K562 (cell line): ENCODE data around the gene AREL1. TPM values are rescaled to one million over a fixed set of nuclear protein-coding genes. Genes with fewer than 3 reads are reported as not detected.

Source experiments
- ATAC-seq: fragments of 200-7000 bp; cut with Tn5 transposase; 3 replicates; pipeline ENCODE4 v1.9.1; 2020; ENCODE audit warnings: moderate library complexity
- BruUV-seq: library from RNA; stranded (reverse); fragments of 400-500 nt; replicated peaks from 2 replicates; lab custom pipeline; 2021; lab: Mats Ljungman, UMichigan
- CTCF ChIA-PET: fragments of 300-600 bp; formaldehyde crosslinking; extraction: SDS; loops from one replicate; lab custom pipeline; 2021; ENCODE audit warnings: low intra/inter-chr PET ratio; lab: Yijun Ruan, JAX
- POLR2A ChIA-PET: fragments of 300-600, 350-650 bp; sonication (Branson Sonifier 250); formaldehyde crosslinking; extraction: SDS; loops from one replicate; lab custom pipeline; 2021; ENCODE audit warnings: antibody characterized with exemption, inconsistent platforms; lab: Yijun Ruan, JAX
- DNase-seq, 4 experiments: peaks; one replicate each; pipeline versions ENCODE4 v3.0.0 to v3.0.0-alpha.2; 2011 to 2018; ENCODE audit warnings: low spot score in 3 of 4, mixed read lengths in 3 of 4; ENCODE audit errors: extremely low read depth in 1 of 4
- FAIRE-seq: peaks from 2 replicates; lab custom pipeline; 2011; peaks lifted over from hg19 to GRCh38; lab: Jason Lieb, UNC
- H2AFZ ChIP-seq: 2 replicates; pipeline ENCODE4 v1.6.0; 2011; ENCODE audit warnings: low read depth, low read length, control low read depth, inconsistent platforms
- H3K27ac ChIP-seq: fragments of 200-600 bp; 3 replicates; pipeline ENCODE4 v1.8.0; 2011; ENCODE audit warnings: low read depth, mild to moderate bottlenecking, control low read depth, inconsistent platforms, low read length, moderate library complexity, mixed read lengths; ENCODE audit errors: extremely low read depth
- H3K27me3 ChIP-seq, 2 experiments: fragments of 300-600 bp in 1 of 2; 2 replicates in 1 of 2; 3 replicates in 1 of 2; pipeline versions ENCODE4 v1.6.0 to v1.8.0; 2011; ENCODE audit warnings: inconsistent platforms in 2 of 2, low read length in 2 of 2, mild to moderate bottlenecking in 1 of 2, mixed read lengths in 1 of 2, moderate library complexity in 1 of 2; ENCODE audit not compliant: control insufficient read depth in 2 of 2, insufficient read depth in 2 of 2
- H3K36me3 ChIP-seq: fragments of 300-600 bp; 3 replicates; pipeline ENCODE4 v1.8.0; 2011; ENCODE audit warnings: mild to moderate bottlenecking, low read length, inconsistent platforms; ENCODE audit not compliant: control insufficient read depth, insufficient read depth
- H3K4me1 ChIP-seq, 2 experiments: fragments of 200-600 bp in 1 of 2; replicated peaks in 1 of 2; 2 replicates in 1 of 2; 3 replicates in 1 of 2; pipeline versions ENCODE4 v1.5.1 to v1.8.0; 2011; ENCODE audit warnings: inconsistent platforms in 2 of 2, low read length in 2 of 2, mild to moderate bottlenecking in 1 of 2, mixed read lengths in 1 of 2, moderate library complexity in 1 of 2; ENCODE audit not compliant: control insufficient read depth in 2 of 2, insufficient read depth in 2 of 2
- H3K4me2 ChIP-seq: 2 replicates; pipeline ENCODE4 v1.6.1; 2011; ENCODE audit warnings: low read length, control low read depth, inconsistent platforms, mixed read lengths; ENCODE audit not compliant: insufficient read depth
- H3K4me3 ChIP-seq: fragments of 200-600 bp; sonication (generic), shearing (Covaris generic); 2 replicates; pipeline ENCODE4 v1.5.1; 2016; ENCODE audit warnings: control low read depth, inconsistent platforms
- H3K79me2 ChIP-seq: fragments of 200-600 bp; 3 replicates; pipeline ENCODE4 v1.8.0; 2011; ENCODE audit warnings: low read length, inconsistent platforms; ENCODE audit not compliant: control insufficient read depth, insufficient read depth
- H3K9ac ChIP-seq, 2 experiments: 2 replicates each; pipeline versions ENCODE4 v1.6.0 to v1.6.1; 2011; ENCODE audit warnings: low read depth in 2 of 2, low read length in 2 of 2, control low read depth in 1 of 2, inconsistent platforms in 1 of 2, mild to moderate bottlenecking in 1 of 2, mixed read lengths in 1 of 2; ENCODE audit not compliant: insufficient read depth in 1 of 2
- H3K9me1 ChIP-seq: one replicate; pipeline ENCODE4 v1.6.0; 2011; ENCODE audit warnings: inconsistent platforms, mild to moderate bottlenecking, low read length, moderate library complexity; ENCODE audit not compliant: control insufficient read depth, insufficient read depth
- H3K9me3 ChIP-seq: replicated peaks from 2 replicates; pipeline ENCODE4 v1.5.1; 2011; ENCODE audit warnings: low read depth, low read length, inconsistent platforms; ENCODE audit not compliant: control insufficient read depth, insufficient read depth
- H4K20me1 ChIP-seq: replicated peaks from 2 replicates; pipeline ENCODE4 v1.6.1; 2011; ENCODE audit warnings: low read length, inconsistent platforms, mixed read lengths; ENCODE audit not compliant: control insufficient read depth, insufficient read depth
- HLTF ChIP-seq: fragments of 450-650 bp; IDR thresholded peaks from 2 replicates; pipeline ENCODE4 v1.6.1; 2016
- MTA1 ChIP-seq: fragments of 450-650 bp; IDR thresholded peaks from 2 replicates; pipeline ENCODE4 v1.6.1; 2017; ENCODE audit warnings: borderline replicate concordance
- NFYB ChIP-seq: IDR thresholded peaks from 2 replicates; pipeline ENCODE4 v1.6.1; 2011; ENCODE audit warnings: mild to moderate bottlenecking, moderate library complexity; ENCODE audit not compliant: insufficient read length; ENCODE audit errors: extremely low read depth
- NRF1 ChIP-seq, 2 experiments: fragments of 450-650 bp; IDR thresholded peaks in 1 of 2; conservative IDR thresholded peaks in 1 of 2; 2 replicates each; pipeline ENCODE4 v1.6.1; 2014; ENCODE audit warnings: mild to moderate bottlenecking in 2 of 2
- STAG1 ChIP-seq: sonication (generic); formaldehyde crosslinking; IDR thresholded peaks from 2 replicates; pipeline ENCODE4 v1.5.0; 2020; ENCODE audit warnings: missing genetic modification reagents, borderline replicate concordance
- TEAD4 ChIP-seq, 2 experiments: sonication (generic) in 1 of 2; formaldehyde crosslinking in 1 of 2; IDR thresholded peaks; 2 replicates each; pipeline versions ENCODE4 v1.6.1 to v1.8.0; 2012 to 2022; ENCODE audit warnings: borderline replicate concordance in 1 of 2, inconsistent platforms in 1 of 2, low read length in 1 of 2, mild to moderate bottlenecking in 1 of 2, missing genetic modification reagents in 1 of 2
- ZBED1 ChIP-seq: IDR thresholded peaks from 2 replicates; pipeline ENCODE4 v1.6.1; 2014
- ZFP1 ChIP-seq: fragments of 450-650 bp; formaldehyde crosslinking; IDR thresholded peaks from 2 replicates; pipeline ENCODE4 v1.4.0; 2020; ENCODE audit warnings: mild to moderate bottlenecking, mixed read lengths
- WGBS: fragments of 100-300 bp; shearing (Covaris generic); methylation state at CpG from one replicate; pipeline ENCODE4 v1.1.6; 2016; ENCODE audit warnings: low coverage, mixed read lengths; ENCODE audit not compliant: insufficient coverage; ENCODE audit errors: missing lambda C conversion rate; 5-methylcytosine and 5-hydroxymethylcytosine counted together
- in situ Hi-C: fragments of 300-500 bp; cut with MboI; formaldehyde crosslinking; loops from 4 replicates; pipeline ENCODE4 v1.15.0; 2018; ENCODE audit warnings: inconsistent platforms, mixed read lengths
- intact Hi-C: fragments of 100-400 bp; cut with micrococcal nuclease; formaldehyde crosslinking; loops from 2 replicates; pipeline ENCODE4 v1.14.2; 2022
- polyA plus RNA-seq, 8 experiments: library from polyadenylated mRNA; depleted of rRNA in 4 of 8; stranded (reverse) in 5 of 8; unstranded in 3 of 8; fragments of >200 nt; fragmentation: Nextera tagmentation in 2 of 8; fragmentation: Illumina TruSeq in 1 of 8; extraction: Ambion mirVana in 2 of 8; extraction: Trizol in 1 of 8; gene quantifications; 2 replicates each; pipeline versions ENCODE4 v1.2.1 to v1.2.3, GENCODE V29; 2011 to 2014; ENCODE audit warnings: inconsistent platforms in 1 of 8, missing spikeins in 1 of 8
- total RNA-seq, 7 experiments: library from RNA; depleted of rRNA in 6 of 7; stranded (reverse); fragments of >200 nt in 6 of 7; fragmentation: Illumina TruSeq in 2 of 7; extraction: Trizol in 2 of 7; gene quantifications; 2 replicates each; pipeline versions ENCODE4 v1.2.1 to v1.2.3, GENCODE V29; 2011 to 2021; ENCODE audit warnings: low replicate concordance in 1 of 7
- TF ChIP-seq, protein P1 (sequence below): fragments of 450-650 bp; IDR thresholded peaks from 2 replicates; pipeline ENCODE4 v1.6.1; 2016; ENCODE audit warnings: low read depth
- TF ChIP-seq, protein P2 (sequence below): fragments of 450-650 bp; conservative IDR thresholded peaks from 2 replicates; pipeline ENCODE4 v1.6.1; 2016; ENCODE audit warnings: missing genetic modification characterization, low read depth, mild to moderate bottlenecking, missing compliant biosample characterization, moderate library complexity

The AREL1 gene
- total and polyA plus RNA-seq, 9 of the 15 experiments (the other 6 are each of a cell fraction or from before 2014, with no cell fraction given), result 6.0 to 24.8 (median 16.6) TPM

DNA sequence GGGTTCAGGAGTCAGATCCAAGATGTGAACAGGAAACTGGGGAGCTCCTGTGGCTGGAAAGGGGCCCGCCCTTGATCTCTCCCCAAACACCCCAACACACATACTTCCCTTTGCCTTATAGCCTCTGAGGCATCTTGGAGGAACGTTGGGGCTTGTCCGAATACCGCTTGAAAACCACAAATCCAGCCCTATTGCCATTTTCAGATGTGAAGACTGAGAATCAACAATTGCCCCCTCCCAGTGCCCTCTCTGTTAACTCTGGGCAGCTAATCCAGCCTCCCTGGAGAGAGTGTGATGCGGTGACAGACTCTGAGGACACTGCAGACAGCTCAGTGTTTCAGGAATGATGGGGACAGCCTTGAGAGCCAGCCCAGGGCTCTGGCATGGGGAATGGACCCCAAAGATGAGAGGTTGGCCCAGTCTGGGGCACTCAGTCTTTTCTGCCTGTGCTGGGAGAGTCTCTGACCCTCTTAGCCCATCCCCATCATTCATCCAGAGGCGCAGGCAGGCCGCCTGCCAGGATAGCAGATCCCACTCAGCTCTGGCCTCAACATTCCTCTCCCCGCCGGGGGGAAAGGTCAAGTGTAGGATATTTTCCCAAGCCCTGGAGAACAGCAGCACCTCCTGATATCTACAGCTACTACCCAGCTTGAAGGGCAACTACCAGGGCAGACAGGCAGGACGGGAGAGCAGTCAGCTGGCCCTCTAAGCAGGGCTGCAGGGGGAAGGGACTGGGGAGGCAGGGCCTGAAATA is 76.3 kb downstream of the AREL1 start:
- BruUV-seq, result no TSS peak
- Histone ChIP-seq H3K36me3 (no peaks in the 10 kb centered on the region), H4K20me1 (no peaks in the 10 kb centered on the region), H3K4me3 (no peak overlapping the region), H3K4me2 (no peak overlapping the region), H3K27me3 (peaks cover 10 to 30% of the 10 kb centered on the region in 2 experiments; a peak in 4 of 5 replicates), H3K9ac (no peak overlapping the region), H2AFZ (no peak overlapping the region), H3K27ac (no peak overlapping the region), H3K4me1 (no peaks in the 10 kb centered on the region), H3K9me3 (no peaks in the 10 kb centered on the region), H3K9me1 (no peaks in the 10 kb centered on the region), H3K79me2 (no peaks in the 10 kb centered on the region)
- WGBS, result 1% methylated on average over 10 of the region's 10 CpGs
- intact Hi-C loops, result no loop called here
- DNase-seq (no peak), FAIRE-seq (no peak), ATAC-seq (no peak)
- POLR2A ChIA-PET, result interaction anchor here (0.6 to 1.4 kb wide), 3 partner anchors 18 to 294 kb away, joined by 3 to 4 read pairs (median 3); no protein-coding TSS in a partner anchor
- in situ Hi-C loops, result no loop called here
- CTCF ChIA-PET, result no interaction called here
- TF ChIP-seq, protein P1, sequence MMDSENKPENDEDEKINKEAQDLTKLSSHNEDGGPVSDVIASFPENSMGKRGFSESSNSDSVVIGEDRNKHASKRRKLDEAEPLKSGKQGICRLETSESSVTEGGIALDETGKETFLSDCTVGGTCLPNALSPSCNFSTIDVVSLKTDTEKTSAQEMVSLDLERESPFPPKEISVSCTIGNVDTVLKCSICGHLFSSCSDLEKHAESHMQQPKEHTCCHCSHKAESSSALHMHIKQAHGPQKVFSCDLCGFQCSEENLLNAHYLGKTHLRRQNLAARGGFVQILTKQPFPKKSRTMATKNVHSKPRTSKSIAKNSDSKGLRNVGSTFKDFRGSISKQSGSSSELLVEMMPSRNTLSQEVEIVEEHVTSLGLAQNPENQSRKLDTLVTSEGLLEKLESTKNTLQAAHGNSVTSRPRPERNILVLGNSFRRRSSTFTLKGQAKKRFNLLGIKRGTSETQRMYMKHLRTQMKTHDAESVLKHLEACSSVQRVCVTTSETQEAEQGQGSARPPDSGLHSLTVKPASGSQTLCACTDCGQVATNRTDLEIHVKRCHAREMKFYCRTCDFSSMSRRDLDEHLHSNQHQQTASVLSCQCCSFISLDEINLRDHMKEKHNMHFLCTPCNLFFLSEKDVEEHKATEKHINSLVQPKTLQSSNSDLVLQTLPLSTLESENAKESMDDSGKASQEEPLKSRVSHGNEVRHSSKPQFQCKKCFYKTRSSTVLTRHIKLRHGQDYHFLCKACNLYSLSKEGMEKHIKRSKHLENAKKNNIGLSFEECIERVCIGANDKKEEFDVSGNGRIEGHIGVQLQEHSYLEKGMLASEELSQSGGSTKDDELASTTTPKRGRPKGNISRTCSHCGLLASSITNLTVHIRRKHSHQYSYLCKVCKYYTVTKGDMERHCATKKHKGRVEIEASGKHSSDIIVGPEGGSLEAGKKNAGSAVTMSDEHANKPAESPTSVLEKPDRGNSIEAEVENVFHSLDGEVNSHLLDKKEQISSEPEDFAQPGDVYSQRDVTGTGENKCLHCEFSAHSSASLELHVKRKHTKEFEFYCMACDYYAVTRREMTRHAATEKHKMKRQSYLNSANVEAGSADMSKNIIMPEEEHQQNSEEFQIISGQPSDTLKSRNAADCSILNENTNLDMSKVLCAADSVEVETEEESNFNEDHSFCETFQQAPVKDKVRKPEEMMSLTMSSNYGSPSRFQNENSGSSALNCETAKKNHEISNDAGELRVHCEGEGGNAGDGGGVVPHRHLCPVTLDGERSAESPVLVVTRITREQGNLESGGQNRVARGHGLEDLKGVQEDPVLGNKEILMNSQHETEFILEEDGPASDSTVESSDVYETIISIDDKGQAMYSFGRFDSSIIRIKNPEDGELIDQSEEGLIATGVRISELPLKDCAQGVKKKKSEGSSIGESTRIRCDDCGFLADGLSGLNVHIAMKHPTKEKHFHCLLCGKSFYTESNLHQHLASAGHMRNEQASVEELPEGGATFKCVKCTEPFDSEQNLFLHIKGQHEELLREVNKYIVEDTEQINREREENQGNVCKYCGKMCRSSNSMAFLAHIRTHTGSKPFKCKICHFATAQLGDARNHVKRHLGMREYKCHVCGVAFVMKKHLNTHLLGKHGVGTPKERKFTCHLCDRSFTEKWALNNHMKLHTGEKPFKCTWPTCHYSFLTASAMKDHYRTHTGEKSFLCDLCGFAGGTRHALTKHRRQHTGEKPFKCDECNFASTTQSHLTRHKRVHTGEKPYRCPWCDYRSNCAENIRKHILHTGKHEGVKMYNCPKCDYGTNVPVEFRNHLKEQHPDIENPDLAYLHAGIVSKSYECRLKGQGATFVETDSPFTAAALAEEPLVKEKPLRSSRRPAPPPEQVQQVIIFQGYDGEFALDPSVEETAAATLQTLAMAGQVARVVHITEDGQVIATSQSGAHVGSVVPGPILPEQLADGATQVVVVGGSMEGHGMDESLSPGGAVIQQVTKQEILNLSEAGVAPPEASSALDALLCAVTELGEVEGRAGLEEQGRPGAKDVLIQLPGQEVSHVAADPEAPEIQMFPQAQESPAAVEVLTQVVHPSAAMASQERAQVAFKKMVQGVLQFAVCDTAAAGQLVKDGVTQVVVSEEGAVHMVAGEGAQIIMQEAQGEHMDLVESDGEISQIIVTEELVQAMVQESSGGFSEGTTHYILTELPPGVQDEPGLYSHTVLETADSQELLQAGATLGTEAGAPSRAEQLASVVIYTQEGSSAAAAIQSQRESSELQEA, result no peak
- no peak for TF ChIP-seq HLTF
- TF ChIP-seq NRF1 (conservative IDR thresholded peaks at IDR 0.05 in 1 of 2, IDR thresholded peaks at IDR 0.05 in 1 of 2), result no peak
- TF ChIP-seq STAG1 (CRISPR knock-in tag), result no peak
- no peak for TF ChIP-seq ZFP1 (CRISPR knock-in tag)
- no peak for TF ChIP-seq NFYB
- TF ChIP-seq ZBED1, result no peak
- TF ChIP-seq MTA1, result no peak
- TF ChIP-seq, protein P2, sequence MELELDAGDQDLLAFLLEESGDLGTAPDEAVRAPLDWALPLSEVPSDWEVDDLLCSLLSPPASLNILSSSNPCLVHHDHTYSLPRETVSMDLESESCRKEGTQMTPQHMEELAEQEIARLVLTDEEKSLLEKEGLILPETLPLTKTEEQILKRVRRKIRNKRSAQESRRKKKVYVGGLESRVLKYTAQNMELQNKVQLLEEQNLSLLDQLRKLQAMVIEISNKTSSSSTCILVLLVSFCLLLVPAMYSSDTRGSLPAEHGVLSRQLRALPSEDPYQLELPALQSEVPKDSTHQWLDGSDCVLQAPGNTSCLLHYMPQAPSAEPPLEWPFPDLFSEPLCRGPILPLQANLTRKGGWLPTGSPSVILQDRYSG, result no peak
- TF ChIP-seq TEAD4 (IDR thresholded peaks at IDR 0.05; ENCODE audit: low read length), result no peak
- no peak for TF ChIP-seq TEAD4 (CRISPR knock-in tag; IDR thresholded peaks at IDR 0.05; ENCODE audit: borderline replicate concordance)
